DMS114 treated with DMSO at 0.1 percent for 48 hours (cell line): ENCODE results near the gene PTAFR.
"Not testable (repeated sequence)": the region's sequence is repeated elsewhere in the genome, so short reads cannot be mapped to it uniquely, and the experiment has no call there.

ENCODE experiments used
- DNase-seq: peaks from one replicate; lab custom pipeline; 2025; ENCODE audit not compliant: unreplicated experiment; lab: John Stamatoyannopoulos, UW

Gene PTAFR

DNA sequence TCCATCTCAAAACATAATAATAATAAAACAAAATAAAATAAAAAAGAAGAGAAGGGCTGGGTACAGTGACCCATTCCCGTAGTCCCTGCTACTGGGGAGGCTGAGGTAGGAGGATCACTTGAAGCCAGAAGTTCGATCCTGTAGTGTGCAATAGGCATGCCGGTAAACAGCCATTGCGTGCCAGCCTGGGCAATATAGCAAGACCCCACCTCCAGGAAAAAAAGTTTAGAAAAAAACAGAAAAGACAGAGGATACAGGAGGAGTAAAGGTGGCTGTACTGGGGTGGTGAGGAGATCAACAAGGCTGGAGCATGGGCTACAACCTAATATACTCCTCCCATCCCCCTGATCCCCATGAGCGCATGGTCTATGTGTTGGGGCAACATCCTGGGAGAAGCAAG lies 30.8 kb downstream of the PTAFR start:
- DNase-seq = no peak

DNA sequence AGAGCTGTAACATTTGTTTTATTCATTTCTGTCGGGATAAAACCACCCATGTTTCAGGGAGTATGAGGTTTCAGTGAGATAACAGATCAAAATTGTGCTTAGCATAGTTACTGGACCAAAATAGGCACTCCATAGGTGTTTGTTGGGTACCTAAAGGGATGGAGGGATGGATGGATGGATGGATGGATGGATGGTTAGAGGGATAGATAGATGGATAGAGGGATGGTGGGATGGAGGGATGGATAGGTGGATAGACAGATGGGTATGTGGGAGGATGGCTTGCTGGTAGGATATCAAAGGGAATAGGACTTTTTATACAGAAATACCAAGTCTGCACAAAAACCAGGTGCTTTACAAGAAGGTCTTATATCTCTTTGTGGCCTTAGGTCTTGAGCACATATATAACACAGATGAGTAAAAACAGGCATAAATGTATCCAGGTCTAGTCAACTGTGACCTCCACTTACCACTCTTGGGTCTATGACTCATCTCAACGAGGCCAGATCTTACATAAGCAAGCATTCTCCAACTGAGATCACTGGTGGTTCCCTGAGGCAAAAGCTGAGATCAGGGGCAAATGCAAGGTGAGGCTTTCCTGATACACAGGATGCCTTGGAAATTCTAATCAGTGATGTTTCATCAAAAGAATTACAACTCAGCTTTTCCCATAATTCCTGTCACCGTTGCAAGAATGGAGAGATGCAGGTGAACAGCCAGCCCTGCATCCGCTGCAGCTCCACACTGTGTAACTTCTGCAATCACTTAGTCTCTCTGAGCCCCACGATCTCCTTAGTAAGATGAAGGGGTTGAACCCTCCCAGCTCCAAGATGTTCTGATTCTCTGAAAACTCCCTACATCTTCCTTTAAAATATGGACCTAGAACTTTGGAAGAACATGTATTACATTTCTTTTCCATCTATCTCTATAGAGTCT lies 32.0 kb downstream of the PTAFR start:
- no peak for DNase-seq

DNA sequence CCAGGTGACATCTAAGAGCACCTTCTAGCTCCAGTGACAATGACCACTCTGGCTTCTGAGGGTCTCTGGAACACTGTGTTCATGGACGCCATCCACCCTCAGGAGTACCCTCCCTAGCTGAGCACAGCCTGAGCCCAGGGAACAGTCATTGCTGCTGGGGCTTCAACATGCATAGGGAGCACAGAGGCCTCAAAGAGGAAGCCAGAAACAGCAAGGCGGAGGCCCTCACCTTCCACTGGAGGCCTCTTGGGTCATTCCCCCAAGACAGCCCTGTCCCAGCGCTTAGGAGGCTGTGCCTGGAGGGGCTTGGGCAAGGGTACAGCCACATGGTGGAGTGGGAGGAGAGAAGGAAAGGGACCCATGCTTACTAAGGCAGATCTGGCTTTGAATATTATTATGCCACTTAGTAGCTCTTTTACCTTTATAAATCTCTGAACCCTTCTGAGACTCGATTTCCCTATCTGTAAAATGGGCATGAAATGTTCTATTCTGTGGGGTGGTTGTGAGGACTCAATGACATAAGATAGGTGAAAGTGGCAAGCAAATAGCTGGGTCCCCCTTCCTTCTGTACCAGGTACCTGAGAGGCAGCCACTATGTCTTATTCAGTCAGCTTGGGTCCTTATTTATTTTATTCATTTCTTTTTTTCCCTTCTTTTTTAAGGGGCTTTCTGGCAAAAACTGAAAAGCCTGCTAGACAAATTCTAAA lies 32.8 kb downstream of the PTAFR start:
- no peak for DNase-seq

DNA sequence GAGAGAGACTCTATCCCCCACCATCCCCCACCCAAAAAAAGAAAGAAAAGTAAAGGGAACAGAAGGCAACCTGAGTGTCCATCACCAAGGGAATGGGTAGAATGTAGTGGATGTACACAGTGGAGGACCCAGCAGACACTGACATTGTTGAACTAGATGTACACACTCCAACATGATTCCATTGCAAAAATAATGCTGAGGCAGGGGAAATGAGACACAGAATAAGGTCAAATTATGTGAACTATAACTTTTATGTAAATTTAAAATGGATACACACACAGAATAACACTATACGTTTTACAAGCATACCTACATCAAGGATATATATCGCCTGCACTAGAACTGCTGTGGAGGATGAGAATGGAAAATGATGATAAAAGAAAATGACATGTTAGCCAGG lies 34.8 kb downstream of the PTAFR start:
- no peak for DNase-seq

DNA sequence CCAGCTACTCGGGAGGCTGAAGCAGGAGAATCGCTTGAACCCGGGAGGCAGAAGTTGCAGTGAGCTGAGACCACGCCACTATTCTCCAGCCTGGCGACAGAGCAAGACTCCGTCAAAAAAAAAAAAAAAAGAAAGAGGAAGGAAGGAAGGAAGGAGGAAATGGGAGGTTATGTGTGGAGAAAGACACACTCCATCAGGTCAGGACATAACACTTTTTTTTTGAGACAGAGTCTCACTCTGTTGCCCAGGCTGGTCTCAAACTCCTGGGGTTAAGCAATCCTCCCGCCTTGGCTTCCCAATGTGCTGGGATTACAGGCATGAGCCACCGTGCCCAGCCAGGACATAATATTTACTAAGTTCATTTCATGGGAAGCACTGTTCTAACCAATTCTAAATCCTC lies 36.6 kb downstream of the PTAFR start:
- DNase-seq = not testable (repeated sequence)

DNA sequence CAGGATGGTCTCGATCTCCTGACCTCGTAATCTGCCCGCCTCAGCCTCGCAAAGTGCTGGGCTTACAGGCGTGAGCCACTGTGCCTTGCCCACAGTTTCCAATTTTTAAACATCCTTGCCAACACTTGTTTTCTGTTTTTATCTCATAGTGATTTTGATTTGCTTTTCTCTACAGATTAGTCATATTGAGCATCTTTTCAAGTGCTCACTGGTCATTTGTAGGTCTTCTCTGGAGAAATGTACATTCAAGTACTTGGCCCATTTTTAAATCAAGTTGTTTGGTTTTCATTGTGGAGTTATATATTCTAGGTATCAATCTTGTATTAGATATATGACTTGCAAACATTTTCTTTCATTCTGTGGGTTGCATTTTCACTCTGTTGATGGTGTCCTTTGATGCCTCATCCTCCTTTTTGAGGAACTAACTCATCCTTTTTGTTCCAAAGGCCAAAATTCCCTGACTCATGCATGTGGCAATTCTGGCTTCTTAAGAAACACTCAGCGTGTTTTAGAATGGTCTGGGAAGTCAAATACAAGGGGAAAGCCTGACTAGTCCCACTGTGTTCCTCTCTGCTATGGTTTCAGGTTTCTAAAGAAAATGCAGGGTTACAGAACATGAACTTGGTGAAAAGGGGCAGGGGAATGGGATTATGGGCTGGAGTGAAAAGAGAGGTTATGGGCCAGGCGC lies 37.3 kb downstream of the PTAFR start:
- no peak for DNase-seq

DNA sequence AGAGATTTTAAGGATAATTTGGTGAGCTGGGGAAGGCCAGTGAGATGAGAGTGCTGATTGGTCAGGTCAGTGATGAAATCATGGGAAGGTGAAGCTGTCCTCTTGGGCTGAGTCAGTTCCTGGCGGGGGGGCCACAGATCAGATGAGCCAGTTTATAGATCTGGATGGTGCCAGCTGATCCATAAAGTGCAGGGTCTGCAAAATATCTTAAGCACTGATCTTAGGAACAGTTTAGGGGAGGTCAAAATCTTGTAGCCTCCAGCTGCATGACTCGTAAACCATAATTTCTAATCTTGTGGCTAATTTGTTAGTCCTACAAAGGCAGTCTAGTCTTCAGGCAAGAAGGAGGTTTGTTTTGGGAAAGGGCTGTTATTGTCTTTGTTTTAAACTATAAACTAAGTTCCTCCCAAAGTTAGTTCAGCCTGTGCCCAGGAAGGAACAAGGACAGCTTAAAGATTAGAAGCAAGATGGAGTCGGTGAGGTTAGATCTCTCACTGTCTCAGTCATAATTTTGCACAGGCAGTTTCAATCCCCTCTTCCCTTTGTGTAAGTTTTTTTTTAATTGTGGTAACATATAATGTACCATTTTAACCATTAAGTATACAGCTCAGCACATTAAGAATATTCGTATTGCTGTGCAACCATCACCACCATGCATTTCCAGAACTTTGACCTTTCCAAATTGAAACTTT lies 39.4 kb downstream of the PTAFR start:
- no peak for DNase-seq

DNA sequence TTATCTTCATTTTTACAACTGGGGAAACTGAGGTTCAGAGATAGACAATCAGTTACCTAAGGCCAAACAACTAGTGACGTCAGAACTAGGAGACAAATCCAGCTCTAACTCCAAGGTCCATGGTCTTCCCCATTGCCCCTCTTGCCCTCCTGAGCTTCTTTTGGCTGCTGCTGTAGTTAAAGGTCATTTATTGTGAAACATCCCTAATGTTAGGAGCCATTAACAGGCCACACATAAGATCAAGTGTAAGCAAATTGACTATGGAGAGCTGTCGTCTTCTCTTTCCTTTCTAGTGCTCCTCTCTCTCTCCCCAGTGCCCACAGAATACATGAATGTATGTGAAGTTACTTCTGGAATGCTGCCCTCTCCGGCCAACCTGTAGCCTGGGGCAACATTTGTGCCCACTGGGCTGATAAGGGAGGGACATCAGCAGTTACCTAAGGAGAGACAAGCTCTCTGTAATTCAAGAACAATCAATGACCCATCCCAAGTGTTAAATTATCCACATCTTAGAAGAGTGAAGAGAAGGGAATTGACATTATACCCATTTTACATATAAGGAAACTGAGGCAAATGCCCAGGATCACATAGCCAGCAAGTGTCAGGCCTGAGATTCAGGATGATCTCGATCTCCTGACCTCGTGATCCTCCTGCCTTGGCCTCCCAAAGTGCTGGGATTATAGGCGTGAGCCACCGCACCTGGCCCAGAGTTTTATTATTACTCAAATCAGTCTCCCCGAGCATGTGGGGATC lies 40.1 kb downstream of the PTAFR start:
- DNase-seq = no peak

DNA sequence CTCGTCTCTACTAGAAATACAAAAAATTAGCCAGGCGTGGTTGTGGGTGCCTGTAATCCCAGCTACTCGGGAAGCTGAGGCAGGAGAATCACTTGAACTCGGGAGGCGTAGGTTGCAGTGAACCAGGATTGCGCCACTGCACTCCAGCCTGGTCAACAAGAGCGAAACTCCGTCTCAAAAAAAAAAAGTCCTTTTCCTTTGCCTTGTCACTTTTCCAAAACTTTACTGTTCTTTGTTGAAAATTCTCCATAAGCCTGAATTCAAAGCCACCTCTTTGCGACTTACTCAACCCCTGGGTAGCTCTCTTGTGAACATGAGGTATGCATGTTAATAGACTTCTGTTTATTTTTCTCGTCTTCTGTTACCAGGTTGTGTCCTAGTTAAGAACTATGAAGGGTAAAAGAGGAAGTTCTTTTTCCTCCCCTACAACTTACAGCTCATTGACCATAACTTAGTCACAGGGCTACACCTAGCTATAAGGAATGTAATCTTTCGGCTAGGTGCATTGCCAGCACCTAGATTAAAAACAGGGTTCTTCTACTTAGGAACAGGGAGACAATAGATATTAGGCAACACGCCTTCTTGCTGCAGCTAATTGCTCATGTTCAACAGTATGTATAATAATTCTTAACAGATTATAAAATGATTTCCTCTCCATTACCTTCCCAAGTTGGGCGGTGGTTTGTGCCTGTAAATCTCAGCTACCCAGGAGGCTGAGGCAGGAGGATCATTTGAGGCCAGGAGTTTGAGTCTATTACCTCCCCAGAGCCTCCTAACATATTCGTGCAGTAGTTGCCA lies 40.9 kb downstream of the PTAFR start:
- DNase-seq = no peak

- no peak for DNase-seq
Measured at GRCh38 chr1:28134651-28135207, 41.8 kb downstream of the PTAFR start.

GRCh38 chr1:28132171-28133167 lies 44.0 kb downstream of the PTAFR start:
- no peak for DNase-seq

GRCh38 chr1:28130901-28131300 lies 45.6 kb downstream of the PTAFR start:
- no peak for DNase-seq

GRCh38 chr1:28129150-28129549 lies 47.3 kb downstream of the PTAFR start:
- DNase-seq = no peak

DNA sequence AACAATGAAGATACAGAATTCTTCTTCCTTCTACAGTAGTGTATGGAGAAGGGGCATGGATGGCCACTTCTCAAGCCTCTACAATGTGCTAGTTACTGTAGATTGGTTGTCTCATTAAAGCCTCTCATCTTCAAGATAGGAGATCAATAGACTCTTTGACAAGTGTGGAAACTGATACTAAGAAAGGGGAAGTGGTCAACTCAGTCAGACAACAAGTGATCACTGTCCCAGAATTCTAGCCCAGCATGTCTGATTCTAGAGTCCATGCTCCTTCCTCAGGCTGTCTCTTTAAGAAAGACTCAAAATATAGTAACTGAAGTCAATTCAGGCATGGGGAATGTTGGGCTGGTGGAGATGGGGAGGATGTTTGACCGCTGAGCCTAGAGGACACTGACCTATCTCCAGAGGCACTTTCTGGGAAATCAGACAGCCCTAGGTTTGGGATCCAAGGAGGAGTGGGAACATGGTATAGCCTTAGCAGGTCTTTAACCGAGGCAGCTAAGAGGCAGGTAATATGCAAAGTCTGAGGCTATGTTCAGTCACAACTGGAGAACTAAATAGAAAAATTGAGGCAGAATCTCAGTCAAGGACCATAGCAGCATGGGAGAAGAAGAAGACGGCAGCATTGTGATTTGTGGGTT lies 48.8 kb downstream of the PTAFR start:
- DNase-seq = no peak

DNA sequence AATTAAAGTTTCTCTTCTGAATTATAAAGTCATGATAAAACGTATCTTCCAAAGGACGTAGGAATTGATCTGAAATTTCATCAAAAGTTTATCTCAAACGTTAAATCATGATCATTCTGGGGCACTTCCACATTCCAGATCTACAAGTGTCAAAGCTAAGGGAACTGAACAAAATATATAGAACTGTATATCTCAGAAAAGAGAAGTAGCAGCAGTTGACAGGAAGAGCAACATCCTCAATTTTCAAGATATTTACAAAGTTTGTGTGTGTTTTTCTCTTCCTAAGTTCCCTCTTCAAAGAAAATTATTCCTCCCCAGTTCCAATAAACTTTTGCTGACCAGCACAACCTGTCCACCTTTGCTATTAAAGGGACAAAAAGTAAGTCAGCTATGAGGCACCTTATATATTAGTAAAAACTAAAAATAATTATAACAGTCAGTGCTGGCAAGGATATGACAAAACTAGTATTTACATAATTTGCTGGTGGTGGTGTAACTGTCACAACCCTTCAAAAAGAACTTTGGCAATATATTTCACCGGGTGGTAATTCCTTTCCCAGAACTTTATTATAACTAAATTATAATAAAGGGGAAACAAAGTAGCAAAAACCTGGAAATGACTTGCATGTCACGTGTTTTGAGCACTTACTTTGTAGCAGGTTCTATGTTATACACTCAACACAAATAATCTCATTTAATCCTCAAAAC lies 49.6 kb downstream of the PTAFR start:
- no peak for DNase-seq

- DNase-seq = no peak
Measured at GRCh38 chr1:28126212-28126611, 50.3 kb downstream of the PTAFR start.

DNA sequence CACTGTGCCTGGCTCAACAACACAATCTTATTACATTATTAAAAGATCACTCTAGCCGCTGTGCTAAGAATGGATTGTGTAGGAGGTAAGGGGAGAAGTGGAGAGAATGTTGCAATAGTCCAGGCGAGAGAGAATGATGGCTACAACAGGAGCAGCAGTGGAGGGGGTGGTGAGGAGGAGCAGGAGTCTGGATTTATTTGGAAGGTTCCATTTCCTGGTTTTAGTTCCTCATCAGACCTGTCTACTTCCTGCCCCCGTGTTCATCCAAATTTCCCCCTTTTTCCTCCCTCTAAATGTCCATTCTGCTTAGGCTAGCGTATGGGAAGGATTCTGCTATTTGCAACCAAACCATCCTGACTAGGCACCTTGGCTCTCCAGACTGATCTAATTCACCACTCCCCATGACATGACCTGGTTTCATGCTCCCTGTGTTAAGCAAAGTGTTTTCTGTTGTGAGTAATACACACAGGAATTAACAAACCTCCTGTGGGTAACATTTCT lies 53.0 kb downstream of the PTAFR start:
- no peak for DNase-seq
